22Rv1 (cell line): ENCODE results near the gene GLI1.

Experiments
- CTCF ChIP-seq: fragments of 450-650 bp; IDR thresholded peaks from 2 replicates; pipeline ENCODE4 v1.5.1; 2017; ENCODE audit warnings: mild to moderate bottlenecking
- ZFX ChIP-seq: fragments of 450-650 bp; IDR thresholded peaks from 2 replicates; pipeline ENCODE4 v1.6.1; 2017; ENCODE audit warnings: antibody characterized with exemption, borderline replicate concordance

DNA sequence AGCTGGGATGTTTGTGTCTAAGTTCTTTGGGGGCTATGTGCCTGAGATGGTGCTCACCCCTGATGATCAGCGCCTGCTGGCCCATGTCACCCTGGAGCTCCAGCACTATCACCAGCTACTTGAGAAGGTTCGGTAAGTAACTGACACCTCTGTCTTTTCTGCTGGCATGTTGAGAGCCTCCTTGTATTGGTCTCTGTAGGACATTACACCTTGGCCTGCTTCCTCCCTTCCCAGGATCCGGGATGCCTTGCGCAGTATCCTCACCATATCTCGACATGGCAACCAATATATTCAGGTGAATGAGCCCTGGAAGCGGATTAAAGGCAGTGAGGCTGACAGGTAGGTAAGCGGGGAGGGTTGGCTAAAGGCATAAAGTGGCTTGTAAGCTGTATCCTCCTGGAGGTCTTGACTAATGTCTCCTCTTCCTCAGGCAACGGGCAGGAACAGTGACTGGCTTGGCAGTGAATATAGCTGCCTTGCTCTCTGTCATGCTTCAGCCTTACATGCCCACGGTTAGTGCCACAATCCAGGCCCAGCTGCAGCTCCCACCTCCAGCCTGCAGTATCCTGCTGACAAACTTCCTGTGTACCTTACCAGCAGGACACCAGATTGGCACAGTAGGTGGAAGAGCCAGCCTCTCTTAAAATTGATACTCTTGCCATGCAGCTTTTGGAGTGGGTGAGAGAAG, 55.3 kb downstream of the GLI1 start:
- no peak for TF ChIP-seq CTCF
- TF ChIP-seq ZFX = no peak
